RWPE2 (cell line): ENCODE results near the gene ZNF292.
"Not testable (repeated sequence)": the region's sequence is repeated elsewhere in the genome, so short reads cannot be mapped to it uniquely, and the experiment has no call there.

ENCODE experiments used
- ATAC-seq: fragments of 200-7000 bp; cut with Tn5 transposase; 3 replicates; pipeline ENCODE4 v1.9.1; 2021; ENCODE audit warnings: low read depth
- DNase-seq: peaks from one replicate; pipeline ENCODE4 v3.0.0-alpha.2; 2020; ENCODE audit warnings: low spot score
- H3K27ac ChIP-seq: fragments of 450-650 bp; 2 replicates; pipeline ENCODE4 v1.5.1; 2017; ENCODE audit warnings: mild to moderate bottlenecking; ENCODE audit not compliant: poor library complexity, severe bottlenecking
- H3K27me3 ChIP-seq: fragments of 250-450 bp; sonication (Bioruptor Pico); 2 replicates; pipeline ENCODE4 v1.5.1; 2021; ENCODE audit warnings: mild to moderate bottlenecking, moderate library complexity; ENCODE audit not compliant: insufficient read depth, poor library complexity, severe bottlenecking
- H3K36me3 ChIP-seq: fragments of 250-450 bp; sonication (Bioruptor Pico); 2 replicates; pipeline ENCODE4 v1.5.1; 2020; ENCODE audit warnings: low read depth, mild to moderate bottlenecking, moderate library complexity
- H3K4me1 ChIP-seq: fragments of 250-450 bp; sonication (Bioruptor Pico); 2 replicates; pipeline ENCODE4 v1.5.1; 2021; ENCODE audit warnings: mild to moderate bottlenecking, moderate library complexity; ENCODE audit not compliant: insufficient read depth, poor library complexity, severe bottlenecking
- H3K4me3 ChIP-seq: fragments of 250-450 bp; sonication (Bioruptor Pico); 2 replicates; pipeline ENCODE4 v1.5.1; 2021; ENCODE audit warnings: mild to moderate bottlenecking, moderate library complexity; ENCODE audit not compliant: severe bottlenecking
- H3K9me3 ChIP-seq: fragments of 250-450 bp; sonication (Bioruptor Pico); 2 replicates; pipeline ENCODE4 v1.5.1; 2021; ENCODE audit warnings: mild to moderate bottlenecking, moderate library complexity; ENCODE audit not compliant: severe bottlenecking
- CTCF ChIP-seq: fragments of 450-650 bp; IDR thresholded peaks from one replicate; pipeline ENCODE4 v1.5.1; 2017; ENCODE audit warnings: mild to moderate bottlenecking, moderate library complexity; ENCODE audit not compliant: poor library complexity, severe bottlenecking

Gene ZNF292

GRCh38 chr6:87184762-87185250 is 29.4 kb downstream of the ZNF292 start:
- no peak for ATAC-seq
- no peak for DNase-seq
- Histone ChIP-seq H3K27me3 (no peaks in the 10 kb centered on the region), H3K36me3 (peaks cover 11% of the 10 kb centered on the region), H3K4me1 (peaks cover 7% of the 10 kb centered on the region), H3K4me3 (no peak overlapping the region), H3K9me3 (no peaks in the 10 kb centered on the region), H3K27ac (no peak overlapping the region)
- no peak for TF ChIP-seq CTCF

GRCh38 chr6:87196275-87196842 is 41.0 kb downstream of the ZNF292 start:
- H3K27me3 ChIP-seq = no peaks in the 10 kb centered on the region
- ATAC-seq (peak; percentile 48; the same call in 2 of the 3 replicates), DNase-seq (no peak)
- no peaks in the 10 kb centered on the region for H3K4me1 ChIP-seq
- no peak overlapping the region for H3K27ac ChIP-seq
- no peak for TF ChIP-seq CTCF
- H3K36me3 ChIP-seq = peaks cover 6% of the 10 kb centered on the region
- no peak overlapping the region for H3K4me3 ChIP-seq
- no peaks in the 10 kb centered on the region for H3K9me3 ChIP-seq

- TF ChIP-seq CTCF = no peak
- Histone ChIP-seq H3K27me3 (no peaks in the 10 kb centered on the region), H3K36me3 (peaks cover 14% of the 10 kb centered on the region), H3K4me1 (no peaks in the 10 kb centered on the region), H3K27ac (no peak overlapping the region), H3K9me3 (no peaks in the 10 kb centered on the region), H3K4me3 (no peak overlapping the region)
- ATAC-seq = no peak
- DNase-seq = no peak
Observed at GRCh38 chr6:87197547-87197946, 42.2 kb downstream of the ZNF292 start.

GRCh38 chr6:87198022-87198810 is 42.9 kb downstream of the ZNF292 start:
- DNase-seq, H3K27me3 ChIP-seq, ATAC-seq, H3K4me1 ChIP-seq, H3K4me3 ChIP-seq, H3K27ac ChIP-seq, H3K9me3 ChIP-seq: not testable (repeated sequence)
- H3K36me3 ChIP-seq = peaks cover 14% of the 10 kb centered on the region

- no peak overlapping the region for H3K27ac ChIP-seq
- H3K9me3 ChIP-seq = no peaks in the 10 kb centered on the region
- H3K4me3 ChIP-seq = no peak overlapping the region
- TF ChIP-seq CTCF = no peak
- no peak for DNase-seq
- H3K27me3 ChIP-seq = no peaks in the 10 kb centered on the region
- H3K4me1 ChIP-seq = no peaks in the 10 kb centered on the region
- no peak for ATAC-seq
- H3K36me3 ChIP-seq = peaks cover 14% of the 10 kb centered on the region
Observed at GRCh38 chr6:87199787-87200186, 44.4 kb downstream of the ZNF292 start.
